TTC549 (cell line): ENCODE data around the gene EPHB1.

Source experiments
- FAIRE-seq: peaks from 2 replicates; lab custom pipeline; 2012; peaks lifted over from hg19 to GRCh38; lab: Jason Lieb, UNC

EPHB1 gene

DNA sequence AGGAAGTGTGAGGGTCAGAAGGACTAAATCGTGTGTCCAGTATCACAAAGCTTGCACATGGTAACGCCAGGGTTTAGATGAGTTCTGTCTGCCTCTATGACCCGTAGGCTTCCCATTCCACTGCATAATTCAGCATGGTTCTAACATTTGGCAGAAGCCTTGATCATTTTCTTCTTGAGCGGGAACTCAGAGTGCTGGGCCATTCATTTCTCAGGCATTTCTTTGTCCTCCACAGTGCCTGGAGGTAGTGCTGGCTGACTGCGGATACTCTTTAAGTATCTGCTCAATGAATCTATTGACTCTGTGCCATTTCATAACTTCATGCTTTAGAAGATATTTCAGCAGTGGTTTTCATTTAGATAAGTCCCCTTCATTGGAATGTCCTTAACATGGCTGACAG lies 370.2 kb downstream of the EPHB1 start:
- no peak for FAIRE-seq

GRCh38 chr3:135166266-135166825 lies 371.3 kb downstream of the EPHB1 start:
- no peak for FAIRE-seq

- FAIRE-seq, result no peak
These were observed 373.8 kb downstream of the EPHB1 start for GRCh38 chr3:135168822-135169221.

GRCh38 chr3:135169651-135170050 lies 374.6 kb downstream of the EPHB1 start:
- FAIRE-seq, result no peak

GRCh38 chr3:135170732-135171131 lies 375.7 kb downstream of the EPHB1 start:
- no peak for FAIRE-seq

DNA sequence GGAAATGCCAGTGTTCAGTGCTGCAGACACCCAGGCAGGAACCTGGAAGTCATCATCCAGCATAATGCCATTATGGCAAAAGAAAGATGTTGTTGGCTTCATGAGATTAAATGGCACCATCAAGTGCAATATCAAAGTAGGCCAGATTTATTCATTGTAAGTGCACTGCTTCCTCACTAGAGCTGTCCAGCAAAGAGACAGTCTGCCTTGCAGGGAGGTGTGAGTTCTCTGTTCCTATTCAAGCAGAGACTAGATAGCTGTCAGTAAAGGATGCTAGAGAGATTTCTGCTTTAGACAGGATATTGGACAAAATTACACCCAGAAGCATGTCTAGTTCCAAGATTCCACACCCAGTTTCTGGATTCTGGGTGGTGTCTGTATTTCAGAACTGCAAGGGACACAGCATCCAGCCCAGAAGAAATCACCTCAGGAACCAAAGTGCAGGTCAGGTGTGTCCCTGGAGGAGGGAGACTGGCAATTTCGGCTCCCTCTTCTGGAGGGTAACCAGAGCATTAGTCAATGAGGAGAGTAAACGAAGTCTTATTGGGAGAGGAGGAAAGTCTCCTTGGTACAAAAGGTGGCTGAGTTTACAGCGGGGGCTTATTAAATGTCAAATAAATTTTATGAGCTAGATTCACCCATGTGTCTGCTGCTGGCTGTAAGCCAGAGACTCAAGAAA lies 377.3 kb downstream of the EPHB1 start:
- no peak for FAIRE-seq

GRCh38 chr3:135175728-135176277 lies 380.7 kb downstream of the EPHB1 start:
- no peak for FAIRE-seq

DNA sequence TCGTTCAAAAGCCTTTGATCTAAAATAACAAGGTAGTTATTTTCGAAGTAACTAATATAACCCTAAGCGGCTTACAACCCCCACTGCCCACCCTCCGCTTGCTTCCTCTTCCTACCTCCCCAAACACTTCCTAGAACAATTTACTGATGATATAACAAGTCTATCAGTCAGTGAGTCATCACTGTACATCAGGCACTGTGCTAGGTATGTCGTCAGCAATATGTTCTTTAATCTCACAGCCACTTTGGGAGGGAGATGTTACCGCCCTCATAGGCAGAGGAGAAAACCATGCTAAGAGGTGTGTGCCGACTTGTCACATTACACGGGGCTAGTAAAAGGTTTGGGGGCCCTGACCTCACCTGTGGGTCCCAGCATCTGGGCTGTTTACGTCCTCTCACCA lies 381.8 kb downstream of the EPHB1 start:
- no peak for FAIRE-seq

DNA sequence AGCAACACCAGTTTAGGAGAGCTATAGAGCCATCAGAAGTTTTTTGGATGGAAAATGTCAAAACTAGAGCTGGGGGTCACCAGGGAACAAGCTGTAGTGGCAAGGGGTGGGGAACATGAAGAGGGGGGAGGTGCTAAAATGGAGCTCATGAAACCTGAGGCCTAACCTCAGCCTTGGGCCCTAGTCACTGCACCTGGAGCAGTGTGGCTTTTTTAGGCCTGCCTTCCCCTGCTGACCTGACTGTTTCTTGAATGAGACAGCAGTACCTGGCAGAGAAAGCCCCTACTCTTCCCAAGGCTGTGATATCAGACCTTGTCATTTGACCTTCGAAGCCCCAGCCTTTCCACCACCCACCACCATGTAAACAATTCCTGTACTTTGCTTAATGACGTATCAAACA lies 383.5 kb downstream of the EPHB1 start:
- FAIRE-seq, result no peak

GRCh38 chr3:135181408-135181807 lies 386.3 kb downstream of the EPHB1 start:
- FAIRE-seq, result no peak

GRCh38 chr3:135182364-135182998 lies 387.4 kb downstream of the EPHB1 start:
- no peak for FAIRE-seq

- FAIRE-seq, result no peak
These were observed 395.6 kb downstream of the EPHB1 start for GRCh38 chr3:135190658-135191057.

DNA sequence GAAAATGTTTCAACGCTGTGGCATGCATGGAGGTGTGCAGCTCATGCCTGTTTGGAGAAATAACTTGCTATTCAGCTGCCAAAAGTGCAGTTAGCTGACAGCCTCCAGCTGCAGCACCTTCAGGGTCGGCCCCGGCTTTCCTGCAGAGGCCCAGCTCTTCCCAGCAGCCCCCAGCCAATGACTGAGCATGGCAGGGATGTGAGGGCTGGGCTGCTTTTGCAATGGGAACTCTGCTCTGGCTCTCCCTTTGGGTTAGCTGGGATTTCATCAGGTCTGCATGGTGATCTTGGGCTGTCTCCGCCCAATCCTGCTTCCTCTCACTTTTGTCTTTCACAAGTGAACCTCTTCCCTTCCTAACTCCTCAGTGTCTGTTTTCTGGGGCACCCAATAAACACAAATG lies 396.6 kb downstream of the EPHB1 start:
- FAIRE-seq, result no peak

- FAIRE-seq, result no peak
These were observed 397.9 kb downstream of the EPHB1 start for GRCh38 chr3:135192929-135193328.

- no peak for FAIRE-seq
These were observed 402.2 kb downstream of the EPHB1 start for GRCh38 chr3:135197246-135197645.

GRCh38 chr3:135197856-135198255 lies 402.8 kb downstream of the EPHB1 start:
- no peak for FAIRE-seq

GRCh38 chr3:135199137-135199536 lies 404.1 kb downstream of the EPHB1 start:
- no peak for FAIRE-seq

GRCh38 chr3:135203026-135203425 lies 408.0 kb downstream of the EPHB1 start:
- no peak for FAIRE-seq

DNA sequence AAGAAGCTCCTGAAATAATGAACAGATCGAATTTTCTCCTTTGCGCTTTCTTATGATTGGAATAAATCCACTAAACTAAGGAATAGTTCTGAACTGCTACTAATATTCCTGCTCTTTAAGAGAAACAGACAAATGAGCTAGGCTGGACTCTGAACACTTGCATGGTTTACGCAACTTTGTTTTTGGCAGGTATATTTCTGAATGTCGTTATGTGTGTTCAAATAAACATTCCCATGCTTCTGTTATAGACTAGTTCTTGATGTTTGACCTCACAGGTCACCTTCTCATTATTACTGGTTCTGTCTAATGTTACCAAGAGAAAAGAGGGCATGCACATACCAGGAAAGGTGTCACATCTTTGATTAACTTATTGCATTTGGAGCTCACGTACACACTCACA lies 418.2 kb downstream of the EPHB1 start:
- no peak for FAIRE-seq

- FAIRE-seq, result no peak
These were observed 418.8 kb downstream of the EPHB1 start for GRCh38 chr3:135213822-135214221.

DNA sequence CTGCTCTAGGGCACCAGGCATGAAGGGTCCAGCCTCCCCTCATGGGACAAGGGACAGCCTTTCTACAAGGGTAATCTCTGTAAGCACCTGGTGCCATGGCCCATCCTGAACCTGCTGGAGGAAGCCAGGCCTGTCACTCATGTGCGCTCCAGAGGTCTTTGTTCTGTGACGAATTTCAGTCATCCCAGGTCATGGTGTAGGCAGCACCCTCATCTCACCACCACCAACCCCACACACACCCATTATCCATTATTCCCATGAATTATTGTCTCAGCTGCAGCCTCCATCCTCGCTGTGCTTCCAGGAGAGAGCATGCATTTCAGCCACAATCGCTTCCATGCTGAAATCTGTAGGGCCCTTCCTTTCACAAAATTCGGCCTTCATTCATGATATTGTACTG lies 419.3 kb downstream of the EPHB1 start:
- no peak for FAIRE-seq

DNA sequence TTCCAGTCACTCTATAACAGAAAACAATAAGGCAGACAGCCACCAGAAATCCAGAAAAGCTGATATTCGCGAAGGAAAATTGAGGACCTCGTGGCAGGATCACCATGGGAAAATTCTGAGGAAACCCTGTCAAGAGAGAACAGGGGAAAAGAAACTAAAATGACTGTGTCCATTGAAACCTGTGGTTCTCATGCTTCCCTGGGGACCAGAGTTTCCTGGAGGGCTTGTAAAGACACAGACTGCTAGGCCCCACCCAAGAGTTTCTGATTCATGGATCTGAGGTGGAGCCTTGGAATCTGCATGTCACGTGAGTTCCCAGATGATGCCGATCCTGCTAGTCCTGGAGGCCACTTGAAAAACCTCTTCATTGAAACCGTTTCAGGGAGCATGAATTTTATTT lies 420.5 kb downstream of the EPHB1 start:
- FAIRE-seq, result no peak

DNA sequence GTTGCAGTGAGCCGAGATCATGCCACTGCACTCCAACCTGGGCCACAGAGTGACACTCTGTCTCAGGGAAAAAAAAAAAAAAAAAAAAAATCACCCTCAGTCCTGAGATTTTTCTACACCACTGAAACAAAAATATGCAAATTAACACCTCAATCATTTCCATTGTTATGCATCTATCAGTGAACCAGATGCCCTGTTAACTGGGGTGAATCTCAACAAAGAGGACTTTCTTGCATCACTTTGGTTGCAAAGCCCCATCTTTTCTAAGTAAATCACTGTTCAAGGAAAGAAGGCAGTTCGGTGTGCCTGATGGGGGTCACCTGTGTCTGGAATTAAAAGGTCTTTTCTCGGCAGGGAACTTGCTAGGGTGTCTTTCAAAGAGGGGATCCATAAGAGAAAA lies 421.6 kb downstream of the EPHB1 start:
- no peak for FAIRE-seq

GRCh38 chr3:135217730-135218129 lies 422.7 kb downstream of the EPHB1 start:
- no peak for FAIRE-seq
